Body of pancreas (tissue), 4 donors: ENCODE measurements around the gene MS4A7.

Experiments
- CTCF ChIP-seq, 7 experiments: fragments of 450-650 bp in 4 of 7; fragments of 200-600 bp in 3 of 7; sonication (generic) in 3 of 7; IDR thresholded peaks; one replicate each; pipeline ENCODE4 v1.5.1; 2016 to 2019; ENCODE audit warnings: antibody characterized with exemption in 7 of 7
- POLR2A ChIP-seq, 3 donors: fragments of 450-650 bp; IDR thresholded peaks; one replicate each; pipeline ENCODE4 v1.6.1; 2016; ENCODE audit warnings: antibody characterized with exemption in 3 of 3, mild to moderate bottlenecking in 2 of 3

DNA sequence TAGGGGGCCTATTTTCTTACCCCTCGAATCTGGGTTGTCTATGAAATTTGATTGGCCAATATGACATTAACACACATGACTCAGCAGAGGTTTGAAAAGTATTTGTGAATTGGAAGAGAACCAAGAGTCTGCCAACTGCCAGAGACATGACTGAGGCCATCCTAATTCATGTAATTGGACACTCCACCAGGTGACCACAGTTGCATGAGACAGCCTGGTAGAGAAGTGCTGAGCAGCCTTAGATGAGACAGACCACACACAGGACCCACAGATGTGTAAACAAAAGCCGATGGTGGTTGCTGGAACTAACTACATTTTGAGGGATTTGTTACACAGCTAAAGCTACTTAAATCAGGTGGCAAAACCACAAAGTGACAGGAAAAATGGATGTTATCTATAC, 50.2 kb downstream of the MS4A7 start:
- no peak for TF ChIP-seq CTCF (IDR thresholded peaks at IDR 0.05)
- TF ChIP-seq POLR2A (IDR thresholded peaks at IDR 0.05), result no peak
